ENCODE results near the gene NDFIP1. TPM values are rescaled to one million over a fixed set of nuclear protein-coding genes. Genes with fewer than 3 reads are reported as not detected.
A peak's percentile ranks its signal among the peaks of the same experiment; 100 is the strongest.

The NDFIP1 gene
- total RNA-seq, 1 experiment from 2014 or later: 37.8 TPM

GRCh38 chr5:142145106-142145900 is 36.7 kb downstream of the NDFIP1 start:
- peak; percentile 95 for ATAC-seq
- Histone ChIP-seq H3K4me2 (ENCODE audit: low read length) (no peak overlapping the region), H3K27me3 (ENCODE audit: insufficient read depth, low read length) (no peaks in the 10 kb centered on the region), H3K27ac (ENCODE audit: low read depth, low read length) (no peak overlapping the region), H3K4me1 (ENCODE audit: control insufficient read depth in 1 of 2, insufficient read depth in 2 of 2, low read length in 2 of 2) (no peaks in the 10 kb centered on the region), H3K79me2 (ENCODE audit: insufficient read depth, low read length) (no peaks in the 10 kb centered on the region), H3K9me2 (ENCODE audit: insufficient read depth) (no peaks in the 10 kb centered on the region), H3K9me3 (ENCODE audit: control insufficient read depth in 1 of 2, insufficient read depth in 1 of 2, low read depth in 1 of 2, low read length in 2 of 2) (no peaks in the 10 kb centered on the region), H4K20me1 (ENCODE audit: insufficient read depth) (no peaks in the 10 kb centered on the region), H3K9ac (ENCODE audit: low read length) (no peak overlapping the region), H3K36me3 (ENCODE audit: control insufficient read depth in 1 of 2, insufficient read depth in 2 of 2, low read length in 2 of 2) (peaks cover 13 to 18% of the 10 kb centered on the region in 2 experiments; a peak in 2 of 4 replicates), H3K4me3 (replicated peaks in 1 of 2; ENCODE audit: low read depth in 1 of 2, low read length in 2 of 2) (no peak overlapping the region), H2AFZ (ENCODE audit: low read depth, low read length, poor library complexity, severe bottlenecking) (no peak overlapping the region)
- DNase-seq (ENCODE audit: low read depth, low spot score): peak; percentile 45
- no TSS peak for BruUV-seq (replicated peaks)
- RAD21 ChIA-PET (ENCODE audit: low non-redundant PET in 1 of 2, low total read pairs in 2 of 2, uncharacterized antibody in 2 of 2, unreplicated experiment in 2 of 2): no interaction called here
- CTCF ChIA-PET: interaction anchor here (0.7 to 2.8 kb wide), 3 partner anchors 133 to 453 kb away, joined by 4 to 18 read pairs (median 5); partner anchors contain the start of gene GNPDA1
- intact Hi-C loops (cut with micrococcal nuclease): loop anchor here (2.0 to 10.0 kb wide), 2 partner anchors 453 to 481 kb away; no protein-coding TSS in a partner anchor
- POLR2A ChIA-PET: no interaction called here
- TF ChIP-seq EZH2phosphoT487 (IDR thresholded peaks at IDR 0.05; ENCODE audit: borderline replicate concordance) (no peak), RAD21 (IDR thresholded peaks at IDR 0.05; ENCODE audit: low read depth) (peak; percentile 71), CTCF (IDR thresholded peaks at IDR 0.05 in 2 of 3, conservative IDR thresholded peaks at IDR 0.05 in 1 of 3; ENCODE audit: borderline replicate concordance in 1 of 3, insufficient read depth in 1 of 3, low read depth in 2 of 3, low read length in 2 of 3) (peak; percentile 69 to 84 (median 84); a peak in 5 of 6 replicates)

GRCh38 chr5:142149363-142149762 is 40.8 kb downstream of the NDFIP1 start:
- POLR2A ChIA-PET: interaction anchor here (0.5 kb wide), 1 partner anchor 153 kb away, joined by 3 read pairs; no protein-coding TSS in a partner anchor
- TF ChIP-seq CTCF (IDR thresholded peaks at IDR 0.05 in 2 of 3, conservative IDR thresholded peaks at IDR 0.05 in 1 of 3; ENCODE audit: borderline replicate concordance in 1 of 3, insufficient read depth in 1 of 3, low read depth in 2 of 3, low read length in 2 of 3): peak in 1 of 3 experiments; percentile 64; a peak in 2 of 6 replicates
- peak; percentile 44; the same call in 1 of the 2 replicates for TF ChIP-seq RAD21 (IDR thresholded peaks at IDR 0.05; ENCODE audit: low read depth)
- no peak for TF ChIP-seq CEBPB (IDR thresholded peaks at IDR 0.05; ENCODE audit: low read depth)
- RAD21 ChIA-PET (ENCODE audit: low non-redundant PET in 1 of 2, low total read pairs in 2 of 2, uncharacterized antibody in 2 of 2, unreplicated experiment in 2 of 2): interaction anchor here in 1 of 2 experiments (0.7 kb wide), 1 partner anchor 9 kb away, joined by 6 read pairs; no protein-coding TSS in a partner anchor
- no peak overlapping the region for H2AFZ ChIP-seq (ENCODE audit: low read depth, low read length, poor library complexity, severe bottlenecking)
- no peaks in the 10 kb centered on the region for H3K9me3 ChIP-seq (ENCODE audit: control insufficient read depth in 1 of 2, insufficient read depth in 1 of 2, low read depth in 1 of 2, low read length in 2 of 2)
- H3K27ac ChIP-seq (ENCODE audit: low read depth, low read length): no peak overlapping the region
- no peaks in the 10 kb centered on the region for H3K79me2 ChIP-seq (ENCODE audit: insufficient read depth, low read length)
- H3K36me3 ChIP-seq (ENCODE audit: control insufficient read depth in 1 of 2, insufficient read depth in 2 of 2, low read length in 2 of 2): peaks cover 13 to 18% of the 10 kb centered on the region in 2 experiments; a peak in 2 of 4 replicates
- no peaks in the 10 kb centered on the region for H4K20me1 ChIP-seq (ENCODE audit: insufficient read depth)
- intact Hi-C loops (cut with micrococcal nuclease): loop anchor here (10.0 kb wide), 1 partner anchor 485 kb away; no protein-coding TSS in a partner anchor
- peaks cover 2 to 10% of the 10 kb centered on the region in 2 experiments; a peak in 2 of 4 replicates for H3K4me1 ChIP-seq (ENCODE audit: control insufficient read depth in 1 of 2, insufficient read depth in 2 of 2, low read length in 2 of 2)
- no peak overlapping the region for H3K9ac ChIP-seq (ENCODE audit: low read length)
- no peaks in the 10 kb centered on the region for H3K27me3 ChIP-seq (ENCODE audit: insufficient read depth, low read length)
- DNase-seq (ENCODE audit: low read depth, low spot score): no peak
- ATAC-seq: no peak
- no TSS peak for BruUV-seq (replicated peaks)
- no peak overlapping the region for H3K4me3 ChIP-seq (replicated peaks in 1 of 2; ENCODE audit: low read depth in 1 of 2, low read length in 2 of 2)
- H3K9me2 ChIP-seq (ENCODE audit: insufficient read depth): no peaks in the 10 kb centered on the region
- no peak overlapping the region for H3K4me2 ChIP-seq (ENCODE audit: low read length)
- CTCF ChIA-PET: interaction anchor here (1.6 kb wide), 1 partner anchor 158 kb away, joined by 3 read pairs; no protein-coding TSS in a partner anchor

Measured in HCT116 (cell line).